CD1c-positive myeloid dendritic cell (primary cell): Measurements from ENCODE around the gene MDFI.

ENCODE experiments used
- DNase-seq: peaks from one replicate; pipeline ENCODE4 v3.0.0-alpha.2; 2016; ENCODE audit errors: extremely low spot score

MDFI gene

DNA sequence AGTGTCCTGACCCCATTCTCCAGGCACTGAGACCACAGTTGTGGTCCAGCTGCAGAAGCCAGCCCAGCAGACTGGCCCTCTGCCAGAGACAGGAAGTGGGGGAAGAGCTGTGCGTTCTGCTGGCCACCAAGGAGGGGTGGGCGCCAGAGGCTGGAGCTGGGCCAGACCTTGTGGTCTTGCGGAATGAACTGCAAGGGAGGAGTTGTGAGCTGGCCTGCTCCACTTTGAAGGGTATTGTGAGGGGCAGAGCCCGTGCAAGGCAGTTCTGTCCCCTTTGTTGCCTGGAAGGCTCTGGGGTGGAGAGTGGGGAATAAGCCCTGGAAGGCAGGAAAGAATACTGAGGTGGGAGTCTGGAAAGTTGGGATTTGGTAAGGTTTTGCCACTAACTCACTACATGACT, 3.6 kb upstream of the MDFI start:
- DNase-seq = no peak

DNA sequence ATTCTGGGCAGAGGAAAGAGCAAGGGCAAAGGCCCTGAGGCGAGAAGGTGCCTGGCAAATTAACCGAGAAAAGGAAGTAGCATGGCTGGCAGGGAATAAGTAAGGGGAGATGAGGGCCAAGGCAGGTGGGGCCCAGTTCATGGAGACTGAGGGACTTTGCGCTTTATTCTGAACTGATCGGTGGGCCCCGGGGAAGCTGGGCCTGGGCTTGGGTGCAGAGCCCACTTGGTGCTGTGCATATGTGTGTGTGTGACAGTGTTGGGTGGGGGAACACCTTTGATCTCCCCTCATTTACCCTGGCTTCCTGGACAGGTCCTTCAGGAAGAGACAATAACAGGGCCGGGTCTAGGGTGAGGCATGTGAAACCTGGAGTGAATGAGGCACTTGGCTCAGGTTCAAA, 2.9 kb upstream of the MDFI start:
- no peak for DNase-seq

DNA sequence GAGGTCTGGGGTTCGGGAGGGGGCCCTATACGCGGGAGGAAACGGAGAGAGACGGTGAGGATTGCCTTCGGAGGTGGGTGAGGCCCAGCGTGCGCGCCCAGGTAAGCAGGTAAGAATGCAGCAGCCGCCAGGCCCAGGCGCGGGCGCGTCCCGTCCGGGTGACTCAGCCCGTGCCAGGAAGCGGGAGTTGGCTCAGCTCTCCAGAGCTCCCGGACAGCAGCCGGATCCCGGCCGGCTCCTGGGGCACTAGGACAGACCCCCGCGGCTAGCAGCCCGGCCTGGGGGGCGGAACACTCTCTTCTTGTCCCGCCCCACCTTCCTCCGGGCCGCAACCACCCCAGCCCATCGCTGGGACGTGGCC, 1.5 kb upstream of the MDFI start:
- DNase-seq = no peak

DNA sequence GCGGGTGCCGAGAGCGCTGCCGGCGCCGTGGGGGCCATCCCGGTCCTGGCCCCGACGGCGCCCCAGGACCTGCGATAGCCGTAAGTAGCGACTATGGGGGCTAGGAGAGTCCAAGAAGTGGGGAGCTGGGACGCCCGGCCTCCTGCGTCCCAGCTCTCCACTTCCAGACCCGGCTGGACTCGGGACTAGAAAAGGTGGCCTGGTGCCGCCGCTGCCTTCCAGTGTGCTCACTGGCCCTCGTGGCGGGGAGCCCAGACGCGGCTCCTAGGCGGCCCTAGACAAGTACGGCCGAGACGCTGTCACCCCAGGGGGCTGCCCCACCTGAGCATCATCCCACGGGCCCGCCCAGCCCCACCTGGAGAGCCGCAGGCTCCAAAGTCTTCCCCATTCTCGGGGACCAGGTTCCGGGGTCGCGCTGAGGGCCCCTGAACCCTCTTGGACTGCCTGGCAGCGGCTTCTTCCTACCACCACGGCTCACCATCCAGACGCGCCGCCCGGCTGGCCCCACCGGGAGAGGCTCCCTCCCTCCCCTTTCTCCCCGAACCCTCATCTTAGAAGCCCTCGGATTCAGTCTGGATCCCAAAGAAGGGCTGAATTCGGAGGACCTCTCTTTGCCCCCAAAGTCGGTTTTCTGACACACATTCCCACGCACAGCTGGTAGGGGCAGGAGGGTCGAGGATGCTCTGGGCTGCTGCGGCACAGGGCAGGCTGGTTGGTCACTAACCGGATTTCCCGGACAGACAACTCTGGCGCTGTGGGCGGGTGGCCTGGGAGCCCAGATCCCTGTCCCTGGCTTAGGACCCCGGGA, 870 bp upstream of the MDFI start:
- DNase-seq = no peak

- no peak for DNase-seq
Observed at GRCh38 chr6:41638935-41639808, 904 bp downstream of the MDFI start.

- DNase-seq = no peak
Observed at GRCh38 chr6:41639809-41640371, 1.6 kb downstream of the MDFI start.

- no peak for DNase-seq
Observed at GRCh38 chr6:41640426-41640825, 2.2 kb downstream of the MDFI start.

DNA sequence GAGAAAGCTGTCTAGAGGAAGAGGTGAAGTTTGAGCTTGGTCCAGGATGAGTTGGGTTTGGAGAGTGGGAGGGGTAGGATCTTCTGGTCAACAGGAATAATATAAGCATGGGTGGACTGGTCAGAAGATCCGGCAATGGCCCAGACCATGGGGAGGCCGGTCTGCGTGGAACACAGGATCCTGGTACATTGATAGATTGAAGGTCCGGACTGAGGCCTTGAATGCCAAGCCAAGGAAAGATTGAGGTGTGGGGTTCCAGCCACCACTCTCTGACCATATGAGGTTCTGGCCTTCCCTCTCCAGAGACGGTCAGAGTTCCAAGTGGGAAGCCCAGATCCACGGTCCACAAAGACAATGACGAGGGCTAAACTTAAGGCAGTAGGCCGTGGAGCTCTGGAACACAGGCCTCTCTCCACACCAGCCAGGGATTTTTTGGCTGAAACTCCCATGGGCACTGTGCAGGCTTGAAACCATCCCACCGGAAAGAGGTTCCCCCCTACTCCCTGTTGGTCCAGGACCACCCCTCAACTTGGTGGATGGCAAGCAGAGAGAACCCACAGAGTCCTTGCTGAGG, 3.2 kb downstream of the MDFI start:
- no peak for DNase-seq

GRCh38 chr6:41642090-41642959, 4.1 kb downstream of the MDFI start:
- DNase-seq = no peak

- DNase-seq = no peak
Observed at GRCh38 chr6:41642960-41643898, 5.0 kb downstream of the MDFI start.

- no peak for DNase-seq
Observed at GRCh38 chr6:41643899-41644269, 5.6 kb downstream of the MDFI start.

DNA sequence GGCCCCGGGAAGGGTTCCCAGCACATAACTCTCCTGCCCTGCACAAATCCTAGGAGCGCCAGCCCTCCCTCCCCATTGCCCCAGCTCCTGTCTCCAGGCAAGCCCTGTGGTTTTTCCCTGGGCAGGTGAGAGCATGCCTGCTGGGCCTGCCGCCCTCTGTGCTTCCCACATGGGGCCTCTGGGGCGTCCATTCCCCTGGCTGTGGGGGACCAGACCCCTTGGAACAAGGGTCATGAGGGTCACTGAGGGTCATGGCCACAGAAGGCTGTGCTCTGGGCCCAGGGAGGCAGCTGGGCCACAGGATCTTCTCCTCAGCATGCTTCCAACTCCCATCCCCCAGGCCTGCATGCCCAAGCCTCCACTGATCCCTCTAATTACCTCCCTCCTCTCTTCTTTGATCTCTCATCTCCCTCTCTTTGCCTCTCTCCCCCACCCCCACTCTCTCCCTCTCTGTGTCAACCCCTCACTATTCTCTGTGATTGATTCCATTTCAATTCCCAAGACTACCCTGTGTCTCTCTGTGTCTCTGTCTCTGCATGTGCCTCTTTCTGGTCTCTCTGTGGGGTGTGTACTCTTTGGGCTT, 6.1 kb downstream of the MDFI start:
- no peak for DNase-seq

GRCh38 chr6:41645007-41645618, 6.8 kb downstream of the MDFI start:
- DNase-seq = no peak

- DNase-seq = no peak
Observed at GRCh38 chr6:41646026-41646795, 7.9 kb downstream of the MDFI start.

DNA sequence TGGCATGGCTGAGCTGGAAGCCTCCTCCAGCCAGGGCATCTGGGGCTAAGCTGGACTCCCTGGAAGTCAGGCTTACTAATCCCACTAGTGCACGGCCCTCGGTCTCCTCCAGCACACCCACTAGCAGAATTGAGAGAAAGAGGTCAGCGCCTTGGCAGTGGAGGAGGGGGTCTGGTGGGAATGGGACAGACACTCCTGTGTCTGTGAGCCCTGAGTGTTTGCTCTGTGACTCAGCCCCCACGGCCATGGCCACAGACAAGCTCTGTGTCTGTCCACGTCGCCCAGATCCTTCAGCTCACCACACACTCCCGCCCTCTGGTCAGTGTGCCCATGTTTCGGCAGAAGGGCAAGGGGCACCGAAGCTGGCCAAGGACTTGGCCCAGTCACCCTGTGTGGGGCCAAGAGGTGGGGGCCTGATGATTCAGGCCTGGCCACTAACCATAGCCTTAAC, 8.8 kb downstream of the MDFI start:
- DNase-seq = no peak

GRCh38 chr6:41648070-41648585, 9.9 kb downstream of the MDFI start:
- DNase-seq = no peak

GRCh38 chr6:41648921-41649320, 10.7 kb downstream of the MDFI start:
- no peak for DNase-seq

DNA sequence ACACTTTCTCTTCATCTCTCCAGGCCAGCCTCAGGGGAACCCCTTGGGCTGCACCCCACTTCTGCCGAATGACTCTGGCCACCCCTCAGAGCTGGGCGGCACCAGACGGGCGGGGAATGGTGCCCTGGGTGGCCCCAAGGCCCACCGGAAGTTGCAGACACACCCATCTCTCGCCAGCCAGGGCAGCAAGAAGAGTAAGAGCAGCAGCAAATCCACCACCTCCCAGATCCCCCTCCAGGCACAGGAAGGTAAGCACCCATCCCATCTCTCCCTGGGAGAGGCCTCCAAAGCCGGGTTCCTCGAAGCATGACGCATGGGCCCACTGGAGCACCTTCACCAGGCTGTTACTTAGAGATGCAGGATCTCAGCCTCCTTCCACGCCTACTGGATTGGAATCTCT, 11.3 kb downstream of the MDFI start:
- no peak for DNase-seq
